Pancreas (tissue), 10 donors: ENCODE data around the gene NPR3. TPM values are rescaled to one million over a fixed set of nuclear protein-coding genes. Genes with fewer than 3 reads are reported as not detected.
A peak's percentile ranks its signal among the peaks of the same experiment; 100 is the strongest.

ENCODE experiments used
- ATAC-seq, 4 donors: fragments of 200-7000 bp; cut with Tn5 transposase; one replicate each; pipeline versions ENCODE4 v1.8.0 to v1.9.1; 2020; ENCODE audit warnings: mild to moderate bottlenecking in 4 of 4, moderate library complexity in 4 of 4
- DNase-seq, 6 donors: peaks; one replicate each; pipeline ENCODE4 v3.0.0-alpha.2; 2020
- FAIRE-seq: peaks from 2 replicates; lab custom pipeline; 2012; peaks lifted over from hg19 to GRCh38; lab: Jason Lieb, UNC
- H3K27ac ChIP-seq, 4 donors: fragments of 200-600 bp; sonication (generic); 1 replicate in 3 of 4; 2 replicates in 1 of 4; pipeline versions ENCODE4 v1.5.0 to v1.8.0; 2020
- H3K27me3 ChIP-seq, 4 donors: fragments of 200-600 bp; one replicate each; pipeline ENCODE4 v1.8.0; 2021
- H3K36me3 ChIP-seq, 3 donors: fragments of 200-600 bp; sonication (generic) in 1 of 3; one replicate each; pipeline versions ENCODE4 v1.5.0 to v1.8.0; 2020 to 2021
- H3K4me1 ChIP-seq, 3 donors: fragments of 200-600 bp; one replicate each; pipeline ENCODE4 v1.8.0; 2021
- H3K4me3 ChIP-seq, 4 donors: fragments of 200-600 bp; sonication (generic) in 2 of 4; one replicate each; pipeline versions ENCODE4 v1.5.0 to v1.8.0; 2020 to 2021
- H3K9me3 ChIP-seq, 4 donors: fragments of 200-600 bp; one replicate each; pipeline ENCODE4 v1.8.0; 2021
- WGBS, 2 donors: extraction: QIAGEN DNeasy Blood & Tissue Kit; methylation state at CpG; one replicate each; pipeline ENCODE4 v1.1.7; 2013; 5-methylcytosine and 5-hydroxymethylcytosine counted together
- intact Hi-C, 3 donors: fragments of 100-400 bp; cut with DNase I; formaldehyde crosslinking; loops; one replicate each; pipeline versions ENCODE4 v1.11.1 to v1.14.2; 2022
- polyA plus RNA-seq, 2 donors: library from polyadenylated mRNA; stranded (reverse); fragments of 200-250 nt; gene quantifications; one replicate each; pipeline ENCODE4 v1.2.3, GENCODE V29; 2013
- total RNA-seq, 6 donors: library from RNA; stranded (reverse); fragmentation: NEBNext Ultra II Directional in 4 of 6; extraction: Animal tissue kit (Norgen Biotek cat#: 25700) in 4 of 6; gene quantifications; one replicate each; pipeline versions ENCODE4 v1.2.1 to v1.2.4, GENCODE V29; 2021 to 2023
- TF ChIP-seq, protein P1 (sequence below), 4 donors: fragments of 200-600 bp; sonication (generic) in 3 of 4; IDR thresholded peaks; one replicate each; pipeline versions ENCODE4 v1.5.0 to v1.8.0; 2021; ENCODE audit warnings: antibody characterized with exemption in 4 of 4
- donor health status: healthy with polysubstance abuse.
- donor health status: DM: no; HTN: no; CAD: no; lungs with moderate emphysema.
- donor health status: DM: no; HTN: no; CAD: no.
- donor health status: control.
- donor health status: control.
- donor health status: Bipolar disorder and iron deficiency.
- donor health status: DM: yes; HTN: yes; CAD: no.
- donor health status: DM: no; HTN: no; CAD: no.
- donor health status: DM: no; HTN: no; CAD: no.
- donor health status: DM: yes; HTN: yes; CAD: no.

The NPR3 gene
- total and polyA plus RNA-seq, 8 donors: 0.25 to 1.3 (median 0.54) TPM

DNA sequence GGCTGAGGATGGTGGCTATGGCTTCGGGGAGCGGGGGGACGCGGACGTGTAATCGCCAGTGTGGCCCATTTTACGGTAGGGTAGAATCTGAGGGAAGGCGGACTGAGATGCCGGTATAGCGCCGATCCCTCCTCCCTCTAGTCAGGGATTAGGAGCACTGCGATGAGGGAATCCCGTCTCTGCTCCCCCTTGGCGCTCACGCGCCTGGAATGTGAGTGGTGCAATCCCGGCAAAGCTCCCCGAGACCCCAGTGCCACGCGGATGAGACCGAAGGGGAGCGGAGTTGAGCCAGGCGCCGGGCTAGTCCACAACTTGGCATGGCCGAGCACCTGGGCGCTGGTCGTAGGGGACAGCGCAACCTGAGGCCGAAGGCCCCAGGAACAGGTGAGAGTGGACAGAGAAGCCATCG, 2.2 kb downstream of the NPR3 start:
- Histone ChIP-seq H3K27me3 (peaks cover 0 to 5% (median 3%) of the 10 kb centered on the region in 4 donors), H3K4me3 (peak overlapping the region in 2 of 4 donors; percentile 20 to 75), H3K27ac (no peak overlapping the region), H3K36me3 (no peaks in the 10 kb centered on the region), H3K9me3 (no peaks in the 10 kb centered on the region), H3K4me1 (peaks cover 0 to 8% (median 5%) of the 10 kb centered on the region in 3 donors)
- DNase-seq: peak in 1 of 6 donors; percentile 66
- no peak for ATAC-seq
- 5 to 6% methylated on average over 30 of the region's 30 CpGs for WGBS, 2 donors
- TF ChIP-seq, protein P1, sequence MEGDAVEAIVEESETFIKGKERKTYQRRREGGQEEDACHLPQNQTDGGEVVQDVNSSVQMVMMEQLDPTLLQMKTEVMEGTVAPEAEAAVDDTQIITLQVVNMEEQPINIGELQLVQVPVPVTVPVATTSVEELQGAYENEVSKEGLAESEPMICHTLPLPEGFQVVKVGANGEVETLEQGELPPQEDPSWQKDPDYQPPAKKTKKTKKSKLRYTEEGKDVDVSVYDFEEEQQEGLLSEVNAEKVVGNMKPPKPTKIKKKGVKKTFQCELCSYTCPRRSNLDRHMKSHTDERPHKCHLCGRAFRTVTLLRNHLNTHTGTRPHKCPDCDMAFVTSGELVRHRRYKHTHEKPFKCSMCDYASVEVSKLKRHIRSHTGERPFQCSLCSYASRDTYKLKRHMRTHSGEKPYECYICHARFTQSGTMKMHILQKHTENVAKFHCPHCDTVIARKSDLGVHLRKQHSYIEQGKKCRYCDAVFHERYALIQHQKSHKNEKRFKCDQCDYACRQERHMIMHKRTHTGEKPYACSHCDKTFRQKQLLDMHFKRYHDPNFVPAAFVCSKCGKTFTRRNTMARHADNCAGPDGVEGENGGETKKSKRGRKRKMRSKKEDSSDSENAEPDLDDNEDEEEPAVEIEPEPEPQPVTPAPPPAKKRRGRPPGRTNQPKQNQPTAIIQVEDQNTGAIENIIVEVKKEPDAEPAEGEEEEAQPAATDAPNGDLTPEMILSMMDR (IDR thresholded peaks at IDR 0.05): no peak
- intact Hi-C loops: loop anchor here in 1 of 3 donors (10.0 kb wide), 1 partner anchor 131 kb away; no protein-coding TSS in a partner anchor
- FAIRE-seq: no peak

DNA sequence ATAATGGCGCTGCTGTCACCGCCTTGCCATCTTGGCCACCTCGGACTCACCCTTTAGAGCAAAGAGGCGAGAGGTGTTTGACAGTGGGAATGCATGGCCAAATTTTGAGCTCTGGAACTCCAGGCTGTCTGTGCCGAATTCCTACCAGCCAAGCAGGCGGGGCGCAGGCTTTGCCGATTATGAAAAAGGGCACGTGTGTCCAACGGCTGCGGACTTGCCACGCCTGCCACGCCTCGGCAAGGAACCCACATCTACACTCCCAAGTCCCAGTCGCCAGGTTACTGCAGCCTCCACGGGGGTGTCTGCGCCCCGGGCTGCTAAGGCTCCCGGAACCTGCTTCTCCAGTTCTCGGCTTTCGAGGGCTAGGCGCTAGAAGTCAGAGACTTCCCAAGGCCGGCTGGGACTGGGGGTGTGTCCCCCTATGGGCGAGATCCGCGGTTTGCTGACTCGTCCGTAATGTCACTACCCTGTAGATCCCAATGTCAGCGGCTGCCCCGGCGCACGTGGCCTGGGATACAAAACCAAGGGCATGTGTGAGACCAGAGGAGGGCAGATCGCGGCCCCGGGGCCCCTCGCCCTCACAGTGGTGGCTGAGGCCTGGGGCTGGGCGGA, 2.8 kb downstream of the NPR3 start:
- H3K27me3 ChIP-seq: peaks cover 0 to 5% (median 3%) of the 10 kb centered on the region in 4 donors
- FAIRE-seq (no peak), DNase-seq (peak in 2 of 6 donors; percentile 10 to 71), ATAC-seq (peak in 1 of 4 donors; percentile 5)
- H3K4me3 ChIP-seq: peak overlapping the region in 2 of 4 donors; percentile 20 to 75
- H3K36me3 ChIP-seq: no peaks in the 10 kb centered on the region
- 6% methylated on average over 37 of the region's 37 CpGs for WGBS, 2 donors
- TF ChIP-seq, protein P1 (IDR thresholded peaks at IDR 0.05): no peak
- H3K27ac ChIP-seq: no peak overlapping the region
- H3K4me1 ChIP-seq: peaks cover 0 to 8% (median 5%) of the 10 kb centered on the region in 3 donors
- intact Hi-C loops: loop anchor here in 1 of 3 donors (10.0 kb wide), 1 partner anchor 131 kb away; no protein-coding TSS in a partner anchor
- H3K9me3 ChIP-seq: no peaks in the 10 kb centered on the region

GRCh38 chr5:32714836-32715235, 3.7 kb downstream of the NPR3 start:
- H3K27ac ChIP-seq: no peak overlapping the region
- ATAC-seq: no peak
- FAIRE-seq: no peak
- DNase-seq: no peak
- TF ChIP-seq, protein P1 (IDR thresholded peaks at IDR 0.05): no peak
- 45 to 49% methylated on average over 4 of the region's 4 CpGs for WGBS, 2 donors
- no peaks in the 10 kb centered on the region for H3K9me3 ChIP-seq
- intact Hi-C loops: loop anchor here in 1 of 3 donors (10.0 kb wide), 1 partner anchor 130 kb away; no protein-coding TSS in a partner anchor
- no peak overlapping the region for H3K4me3 ChIP-seq
- H3K4me1 ChIP-seq: peaks cover 0 to 8% (median 5%) of the 10 kb centered on the region in 3 donors
- no peaks in the 10 kb centered on the region for H3K36me3 ChIP-seq
- peaks cover 0 to 5% (median 3%) of the 10 kb centered on the region in 4 donors for H3K27me3 ChIP-seq

- Histone ChIP-seq H3K27ac (no peak overlapping the region), H3K36me3 (no peaks in the 10 kb centered on the region), H3K4me3 (no peak overlapping the region), H3K27me3 (peaks cover 0 to 5% (median 0%) of the 10 kb centered on the region in 4 donors), H3K9me3 (no peaks in the 10 kb centered on the region), H3K4me1 (no peaks in the 10 kb centered on the region)
- TF ChIP-seq, protein P1 (IDR thresholded peaks at IDR 0.05): no peak
- FAIRE-seq: no peak
- intact Hi-C loops: no loop called here
- WGBS, 2 donors: 68 to 73% methylated on average over 2 of the region's 2 CpGs
- ATAC-seq: no peak
- DNase-seq: no peak
These were observed 9.2 kb downstream of the NPR3 start for GRCh38 chr5:32720300-32720699.

- ATAC-seq: no peak
- Histone ChIP-seq H3K27ac (no peak overlapping the region), H3K9me3 (no peaks in the 10 kb centered on the region), H3K36me3 (no peaks in the 10 kb centered on the region), H3K27me3 (no peaks in the 10 kb centered on the region), H3K4me1 (no peaks in the 10 kb centered on the region), H3K4me3 (no peak overlapping the region)
- FAIRE-seq: no peak
- intact Hi-C loops: no loop called here
- TF ChIP-seq, protein P1 (IDR thresholded peaks at IDR 0.05): no peak
- no peak for DNase-seq
These were observed 10.5 kb downstream of the NPR3 start for GRCh38 chr5:32721626-32722025.
